HFFc6 (cell line): Measurements from ENCODE around the gene C17orf50. TPM values are rescaled to one million over a fixed set of nuclear protein-coding genes. Genes with fewer than 3 reads are reported as not detected.

Experiments used
- DNase-seq: peaks from one replicate; pipeline ENCODE4 v3.0.0-alpha.2; 2018
- H3K27ac Mint-ChIP-seq: 2 replicates; pipeline ENCODE4 v1.8.0; 2020; ENCODE audit warnings: mild to moderate bottlenecking, mixed read lengths
- H3K27me3 Mint-ChIP-seq: 2 replicates; pipeline ENCODE4 v1.8.0; 2021; ENCODE audit warnings: mild to moderate bottlenecking, moderate library complexity, mixed read lengths; ENCODE audit not compliant: insufficient read depth
- H3K36me3 Mint-ChIP-seq: 2 replicates; pipeline ENCODE4 v1.8.0; 2021; ENCODE audit warnings: low read depth, mixed read lengths
- H3K4me1 Mint-ChIP-seq: 2 replicates; pipeline ENCODE4 v1.8.0; 2020; ENCODE audit warnings: low read depth, mixed read lengths
- H3K4me3 Mint-ChIP-seq: 2 replicates; pipeline ENCODE4 v1.8.0; 2020; ENCODE audit warnings: mild to moderate bottlenecking, moderate library complexity, mixed read lengths
- H3K9me3 Mint-ChIP-seq: 2 replicates; pipeline ENCODE4 v1.8.0; 2020; ENCODE audit warnings: mild to moderate bottlenecking, mixed read lengths
- CTCF ChIP-seq: fragments of 200-600 bp; sonication (generic); IDR thresholded peaks from 2 replicates; pipeline ENCODE4 v1.5.0; 2021; ENCODE audit warnings: antibody characterized with exemption, mild to moderate bottlenecking
- total RNA-seq, 6 experiments: library from RNA; stranded (reverse); fragmentation: NEBNext Ultra II Directional; extraction: Animal tissue kit (Norgen Biotek cat#: 25700); gene quantifications; 2 replicates in 1 of 6; 3 replicates in 5 of 6; pipeline ENCODE4 v1.2.3, GENCODE V29; 2021

The C17orf50 gene
- total RNA-seq, 6 experiments from 2014 or later, result not detected

GRCh38 chr17:35725802-35726126, 34.9 kb upstream of the C17orf50 start:
- H3K4me1 Mint-ChIP-seq, result peaks cover 43% of the 10 kb centered on the region
- no peaks in the 10 kb centered on the region for H3K9me3 Mint-ChIP-seq
- H3K36me3 Mint-ChIP-seq, result peaks cover 17% of the 10 kb centered on the region
- peak overlapping the region; percentile 86 for H3K27ac Mint-ChIP-seq
- peak overlapping the region; percentile 14 for H3K4me3 Mint-ChIP-seq
- peaks cover 5% of the 10 kb centered on the region; the same call in 1 of the 2 replicates for H3K27me3 Mint-ChIP-seq
- TF ChIP-seq CTCF, result no peak
- DNase-seq, result no peak

- TF ChIP-seq CTCF, result no peak
- peak; percentile 89 for DNase-seq
- Mint-ChIP-seq H3K4me1 (peaks cover 49% of the 10 kb centered on the region), H3K4me3 (peak overlapping the region; percentile 14), H3K36me3 (peaks cover 17% of the 10 kb centered on the region), H3K27me3 (peaks cover 5% of the 10 kb centered on the region; the same call in 1 of the 2 replicates), H3K9me3 (no peaks in the 10 kb centered on the region), H3K27ac (peak overlapping the region; percentile 86)
Measured at GRCh38 chr17:35726127-35726952, 34.3 kb upstream of the C17orf50 start.

GRCh38 chr17:35726953-35727460, 33.7 kb upstream of the C17orf50 start:
- Mint-ChIP-seq H3K4me1 (peaks cover 49% of the 10 kb centered on the region), H3K27me3 (peaks cover 5% of the 10 kb centered on the region; the same call in 1 of the 2 replicates), H3K36me3 (peaks cover 17% of the 10 kb centered on the region), H3K9me3 (no peaks in the 10 kb centered on the region), H3K27ac (peak overlapping the region; percentile 86), H3K4me3 (no peak overlapping the region)
- DNase-seq, result no peak
- no peak for TF ChIP-seq CTCF

DNA sequence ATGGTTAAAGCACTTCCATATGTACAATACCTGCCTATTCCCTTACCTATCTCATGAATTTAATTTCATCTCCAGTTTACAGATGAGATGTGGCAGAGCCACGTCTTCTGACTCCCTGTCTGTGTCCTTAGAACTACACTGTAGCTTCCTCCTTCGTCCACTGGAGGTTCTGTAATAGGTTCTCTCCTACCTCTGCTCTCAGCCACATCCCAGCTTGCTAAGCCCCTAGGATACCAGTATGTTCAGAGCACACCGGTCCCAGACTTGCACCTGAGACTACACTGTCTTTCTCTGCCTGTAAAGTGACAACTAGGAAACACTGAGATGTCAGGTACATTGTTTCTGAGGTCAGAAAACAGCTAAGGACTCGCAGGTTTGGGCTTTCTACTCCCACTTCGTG, 33.1 kb upstream of the C17orf50 start:
- Mint-ChIP-seq H3K4me3 (no peak overlapping the region), H3K4me1 (peaks cover 49% of the 10 kb centered on the region), H3K27ac (peak overlapping the region; percentile 86), H3K36me3 (peaks cover 17% of the 10 kb centered on the region), H3K27me3 (peaks cover 5% of the 10 kb centered on the region; the same call in 1 of the 2 replicates), H3K9me3 (no peaks in the 10 kb centered on the region)
- TF ChIP-seq CTCF, result no peak
- DNase-seq, result no peak

- Mint-ChIP-seq H3K9me3 (no peaks in the 10 kb centered on the region), H3K4me3 (no peak overlapping the region), H3K36me3 (peaks cover 17% of the 10 kb centered on the region), H3K27me3 (peaks cover 5% of the 10 kb centered on the region; the same call in 1 of the 2 replicates), H3K4me1 (peaks cover 49% of the 10 kb centered on the region), H3K27ac (no peak overlapping the region)
- no peak for DNase-seq
- TF ChIP-seq CTCF, result no peak
Measured at GRCh38 chr17:35728551-35728950, 32.1 kb upstream of the C17orf50 start.
